HG03175 (cell line): Measurements from ENCODE around the gene SEC24B.
"Not testable (repeated sequence)": the region's sequence is repeated elsewhere in the genome, so short reads cannot be mapped to it uniquely, and the experiment has no call there.

ENCODE experiments used
- ATAC-seq: cut with Tn5 transposase; IDR thresholded peaks from one replicate; pipeline ENCODE4 v1.9.1; 2021; ENCODE audit warnings: mild to moderate bottlenecking, moderate library complexity; ENCODE audit not compliant: unreplicated experiment

The SEC24B gene

GRCh38 chr4:109497511-109497910 is 63.9 kb downstream of the SEC24B start:
- no peak for ATAC-seq

GRCh38 chr4:109499513-109499912 is 65.9 kb downstream of the SEC24B start:
- ATAC-seq: no peak

- ATAC-seq: no peak
Measured at GRCh38 chr4:109506890-109507289, 73.3 kb downstream of the SEC24B start.

- ATAC-seq: no peak
Measured at GRCh38 chr4:109510687-109511086, 77.1 kb downstream of the SEC24B start.

GRCh38 chr4:109511414-109511813 is 77.8 kb downstream of the SEC24B start:
- no peak for ATAC-seq

GRCh38 chr4:109513368-109513767 is 79.8 kb downstream of the SEC24B start:
- not testable (repeated sequence) for ATAC-seq

- ATAC-seq: no peak
Measured at GRCh38 chr4:109532182-109532581, 98.6 kb downstream of the SEC24B start.

GRCh38 chr4:109545401-109545800 is 111.8 kb downstream of the SEC24B start:
- ATAC-seq: no peak

GRCh38 chr4:109547394-109547793 is 113.8 kb downstream of the SEC24B start:
- no peak for ATAC-seq

- ATAC-seq: no peak
Measured at GRCh38 chr4:109548655-109549054, 115.0 kb downstream of the SEC24B start.

- ATAC-seq: no peak
Measured at GRCh38 chr4:109552237-109552636, 118.6 kb downstream of the SEC24B start.

- ATAC-seq: no peak
Measured at GRCh38 chr4:109553130-109553529, 119.5 kb downstream of the SEC24B start.

- no peak for ATAC-seq
Measured at GRCh38 chr4:109554971-109555370, 121.4 kb downstream of the SEC24B start.

GRCh38 chr4:109557433-109557832 is 123.8 kb downstream of the SEC24B start:
- no peak for ATAC-seq

GRCh38 chr4:109558095-109558494 is 124.5 kb downstream of the SEC24B start:
- ATAC-seq: not testable (repeated sequence)

GRCh38 chr4:109559625-109559982 is 126.0 kb downstream of the SEC24B start:
- ATAC-seq: peak; percentile 25

GRCh38 chr4:109559983-109560686 is 126.5 kb downstream of the SEC24B start, which contains the start of gene MCUB:
Gene MCUB, plus strand, starts transcription at chr4:109560246. Its CDS starts 92 bp downstream, at chr4:109560338.
- peak; percentile 92 for ATAC-seq

GRCh38 chr4:109560687-109561461 is 127.3 kb downstream of the SEC24B start:
- peak; percentile 71 for ATAC-seq

- no peak for ATAC-seq
Measured at GRCh38 chr4:109562457-109563239, 129.0 kb downstream of the SEC24B start.

GRCh38 chr4:109571494-109571893 is 137.9 kb downstream of the SEC24B start:
- no peak for ATAC-seq

- ATAC-seq: no peak
Measured at GRCh38 chr4:109572154-109572553, 138.5 kb downstream of the SEC24B start.
